ENCODE data around the gene HRCT1.
A peak's percentile ranks its signal among the peaks of the same experiment; 100 is the strongest.
"Not testable (repeated sequence)": the region's sequence is repeated elsewhere in the genome, so short reads cannot be mapped to it uniquely, and the experiment has no call there.

HRCT1 gene

DNA sequence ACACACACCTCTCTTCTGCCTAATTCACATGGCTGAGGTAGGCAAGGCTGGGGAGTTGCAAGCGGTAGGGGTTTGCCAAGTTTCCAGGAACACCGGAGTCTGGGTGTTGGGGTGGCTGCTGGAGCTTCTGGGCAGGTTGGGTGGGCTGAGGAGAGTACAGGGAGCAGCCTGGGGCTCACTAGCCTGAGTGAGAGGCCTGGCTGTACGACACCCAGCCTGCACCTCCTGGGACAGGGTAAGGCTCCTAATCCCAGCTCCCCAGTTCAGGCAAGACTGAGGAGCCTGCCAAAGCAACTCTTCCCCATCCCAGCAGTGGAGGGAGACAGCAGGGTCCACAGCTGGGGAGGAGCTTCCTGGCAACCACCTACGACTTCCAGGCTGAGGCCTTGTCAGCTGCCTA lies 11.3 kb downstream of the HRCT1 start:
- DNase-seq (ENCODE audit: low read depth) = no peak

- DNase-seq (ENCODE audit: low read depth) = no peak
These were observed 12.8 kb downstream of the HRCT1 start for GRCh38 chr9:35918780-35919179.

GRCh38 chr9:35919212-35920008 lies 13.4 kb downstream of the HRCT1 start:
- DNase-seq (ENCODE audit: low read depth) = no peak

GRCh38 chr9:35920051-35920620 lies 14.1 kb downstream of the HRCT1 start:
- DNase-seq (ENCODE audit: low read depth) = no peak

DNA sequence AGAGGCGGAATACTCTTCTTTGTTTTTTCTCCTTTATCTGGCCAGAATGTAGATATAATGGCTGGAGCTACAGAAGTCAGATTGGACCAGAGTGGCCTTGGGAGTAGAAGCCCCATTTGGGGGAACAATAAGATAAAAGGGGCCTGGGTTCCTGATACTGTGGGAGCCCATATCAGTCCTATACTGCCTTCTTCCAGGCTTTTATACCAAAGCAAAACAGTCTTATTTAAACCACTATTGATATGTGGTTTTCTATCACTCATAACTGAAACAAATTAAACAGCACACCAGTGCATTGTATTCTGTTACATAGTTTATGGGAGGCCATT lies 17.6 kb downstream of the HRCT1 start:
- no peak for DNase-seq (ENCODE audit: low read depth)

DNA sequence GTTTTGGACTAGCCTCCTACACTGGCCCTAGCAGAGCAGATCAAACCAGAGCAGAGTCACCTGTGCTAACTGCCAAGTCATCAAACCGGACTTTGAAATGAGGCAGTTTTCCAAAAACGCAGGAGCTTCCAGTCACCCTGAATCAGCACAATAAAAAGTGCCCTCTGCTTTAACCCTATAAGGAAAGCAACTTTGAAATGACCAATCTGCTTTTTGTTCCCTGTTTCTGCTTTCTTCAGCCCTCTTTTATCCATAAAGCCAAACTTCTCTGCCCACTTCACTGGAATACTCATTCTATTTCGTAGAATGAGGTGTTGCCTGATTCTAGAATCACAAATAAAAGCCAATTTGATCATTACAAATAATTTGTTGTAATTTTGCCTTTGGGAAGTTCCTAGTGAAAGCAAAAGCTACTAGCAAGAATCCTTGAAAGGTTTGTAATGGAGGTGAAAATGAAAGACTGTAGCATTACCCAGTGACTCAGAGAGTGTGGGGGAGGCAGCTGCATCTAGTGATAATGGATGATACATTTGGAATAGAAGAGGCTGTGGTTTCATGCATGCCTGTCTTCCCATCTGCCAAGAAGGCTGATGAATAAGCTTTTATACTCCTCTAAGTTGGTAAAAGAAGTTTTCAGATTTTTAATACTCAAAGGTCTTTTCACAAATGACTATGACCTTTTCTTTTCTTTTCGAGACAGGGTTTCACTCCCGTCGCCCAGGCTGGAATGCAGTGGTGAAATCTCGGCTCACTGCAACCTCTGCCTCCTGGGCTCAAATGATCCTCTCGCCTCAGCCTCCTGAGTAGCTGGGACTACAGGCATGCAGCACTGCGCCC lies 18.1 kb downstream of the HRCT1 start:
- peak; percentile 97 for DNase-seq (ENCODE audit: low read depth)

DNA sequence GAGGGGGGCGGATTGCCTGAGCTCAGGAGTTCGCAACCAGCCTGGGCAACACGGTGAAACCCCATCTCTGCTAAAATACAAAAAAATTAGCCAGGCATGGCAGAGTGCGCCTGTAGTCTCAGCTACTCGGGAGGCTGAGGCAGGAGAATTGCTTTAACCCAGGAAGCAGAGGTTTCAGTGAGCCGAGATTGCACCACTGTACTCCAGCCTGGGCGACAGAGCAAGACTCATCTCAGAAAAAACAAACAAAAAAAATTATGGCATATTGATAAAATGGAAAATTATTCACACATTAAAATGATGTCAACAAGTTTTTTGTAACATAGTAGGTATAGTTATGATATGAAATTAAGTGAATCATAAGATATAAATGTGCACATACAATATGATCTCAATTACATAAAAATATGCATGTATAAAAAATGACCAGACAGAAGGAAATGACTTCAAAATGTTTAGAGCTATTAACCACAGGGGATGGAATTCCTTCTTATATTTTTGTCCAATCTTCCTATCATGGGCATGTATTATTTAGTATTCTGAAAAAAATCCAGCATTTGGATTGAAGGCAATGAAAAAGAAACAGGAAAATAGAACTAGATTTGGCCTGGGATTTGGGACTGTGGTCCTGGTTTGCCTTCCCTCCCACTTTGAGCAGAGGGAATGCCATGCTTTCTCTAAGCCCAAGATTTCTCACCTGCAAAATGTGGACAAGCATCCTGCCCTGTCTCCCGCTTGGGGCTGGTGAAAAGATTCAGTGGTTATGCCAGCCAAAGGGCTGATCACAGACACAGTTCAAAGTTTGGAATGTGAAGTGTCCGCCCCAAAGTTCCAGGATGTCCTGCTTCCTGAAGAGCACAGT lies 22.8 kb downstream of the HRCT1 start:
- DNase-seq (ENCODE audit: low read depth) = no peak

DNA sequence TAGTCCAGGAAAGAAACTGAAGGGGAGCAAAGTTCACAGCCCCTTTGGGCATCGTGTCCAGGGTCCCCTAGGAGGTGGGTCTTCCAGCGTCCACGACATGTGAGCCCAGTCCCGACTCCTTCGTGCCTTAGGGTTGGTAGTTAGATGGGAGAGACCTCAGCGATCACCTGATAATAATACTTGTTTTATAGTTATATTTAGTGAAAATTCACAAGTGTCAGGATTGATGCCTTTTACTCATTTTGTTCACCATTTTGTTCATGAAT lies 23.4 kb downstream of the HRCT1 start:
- DNase-seq (ENCODE audit: low read depth) = no peak

- no peak for DNase-seq (ENCODE audit: low read depth)
These were observed 24.5 kb downstream of the HRCT1 start for GRCh38 chr9:35930521-35930920.

DNA sequence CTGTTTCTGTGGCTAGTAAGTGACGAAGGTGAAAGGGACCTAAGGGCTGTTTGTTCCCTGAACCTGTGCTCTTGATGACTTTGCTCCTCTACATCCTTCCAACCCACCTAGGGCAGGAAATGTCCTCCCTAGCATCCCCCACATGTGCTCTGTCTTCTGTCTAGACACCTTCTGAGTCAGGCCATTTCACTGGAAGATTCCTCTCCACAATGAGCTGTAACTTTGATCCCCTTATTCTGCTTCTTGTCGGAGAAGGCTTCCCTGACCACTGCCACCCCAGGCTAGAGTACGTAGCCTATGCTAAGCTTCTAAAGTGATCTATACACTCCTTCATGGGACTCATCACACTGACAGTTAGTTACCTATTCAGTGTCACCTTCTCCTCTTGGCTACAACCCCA lies 25.0 kb downstream of the HRCT1 start:
- DNase-seq (ENCODE audit: low read depth) = peak; percentile 10

- DNase-seq (ENCODE audit: low read depth) = no peak
These were observed 26.7 kb downstream of the HRCT1 start for GRCh38 chr9:35932735-35933134.

DNA sequence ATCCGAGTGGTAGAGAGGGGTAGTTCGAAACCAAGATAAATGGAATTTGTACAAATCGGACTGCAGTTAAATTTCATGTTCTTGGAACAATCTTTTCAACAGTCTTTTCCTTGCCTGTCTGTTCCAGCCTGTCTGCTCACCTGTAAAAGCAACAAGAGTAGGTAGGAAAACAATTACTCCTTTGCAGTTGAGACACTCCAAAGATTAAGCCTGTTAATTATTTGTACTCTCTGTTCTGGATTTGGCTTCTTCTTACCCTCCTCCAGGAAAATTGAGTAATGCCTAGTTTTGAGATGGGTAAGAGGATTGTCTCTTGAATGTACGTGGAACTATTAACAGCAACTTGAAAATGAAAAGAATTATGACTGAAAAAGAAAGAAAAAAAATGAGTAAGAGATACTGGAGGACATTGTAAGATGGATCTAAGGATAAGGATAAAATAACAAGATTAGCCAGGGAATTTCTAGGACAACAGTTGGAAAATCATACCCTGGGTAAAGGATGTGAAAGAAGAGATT lies 27.6 kb downstream of the HRCT1 start:
- peak; percentile 18 for DNase-seq (ENCODE audit: low read depth)

DNA sequence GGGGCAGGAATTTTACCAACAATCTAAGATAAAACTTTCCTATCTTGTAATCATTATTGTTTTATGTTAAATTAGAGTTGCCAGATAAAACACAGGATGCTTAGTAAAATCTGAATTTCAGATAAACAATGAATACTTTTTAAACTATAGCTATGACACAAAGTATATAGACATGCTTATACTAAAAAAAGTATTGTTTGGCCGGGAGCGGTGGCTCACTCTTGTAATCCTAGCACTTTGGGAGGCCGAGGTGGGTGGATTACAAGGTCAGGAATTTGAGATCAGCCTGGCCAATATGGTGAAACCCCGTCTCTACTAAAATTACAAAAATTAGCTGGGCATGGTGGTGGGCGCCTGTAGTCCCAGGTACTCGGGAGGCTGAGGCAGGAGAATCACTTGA lies 28.1 kb downstream of the HRCT1 start:
- not testable (repeated sequence) for DNase-seq (ENCODE audit: low read depth)

DNA sequence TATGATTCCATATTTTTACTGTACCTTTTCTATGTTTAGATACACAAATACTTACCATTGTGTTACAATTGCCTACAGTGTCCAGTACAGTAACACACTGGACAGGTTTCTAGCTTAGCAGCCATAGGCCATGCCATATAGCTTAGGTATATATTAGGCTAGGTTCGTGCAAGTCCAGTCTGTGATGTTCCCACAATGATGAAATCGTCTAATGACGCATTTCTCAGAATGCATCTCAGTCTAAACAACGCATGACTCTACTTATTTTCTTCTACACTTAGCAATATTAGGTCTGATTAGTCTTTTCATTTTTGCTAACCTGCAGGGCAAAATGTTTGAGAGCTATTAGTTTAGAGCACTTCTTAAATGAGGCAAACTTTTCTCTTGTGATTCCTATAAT lies 29.3 kb downstream of the HRCT1 start:
- peak; percentile 64 for DNase-seq (ENCODE audit: low read depth)

DNA sequence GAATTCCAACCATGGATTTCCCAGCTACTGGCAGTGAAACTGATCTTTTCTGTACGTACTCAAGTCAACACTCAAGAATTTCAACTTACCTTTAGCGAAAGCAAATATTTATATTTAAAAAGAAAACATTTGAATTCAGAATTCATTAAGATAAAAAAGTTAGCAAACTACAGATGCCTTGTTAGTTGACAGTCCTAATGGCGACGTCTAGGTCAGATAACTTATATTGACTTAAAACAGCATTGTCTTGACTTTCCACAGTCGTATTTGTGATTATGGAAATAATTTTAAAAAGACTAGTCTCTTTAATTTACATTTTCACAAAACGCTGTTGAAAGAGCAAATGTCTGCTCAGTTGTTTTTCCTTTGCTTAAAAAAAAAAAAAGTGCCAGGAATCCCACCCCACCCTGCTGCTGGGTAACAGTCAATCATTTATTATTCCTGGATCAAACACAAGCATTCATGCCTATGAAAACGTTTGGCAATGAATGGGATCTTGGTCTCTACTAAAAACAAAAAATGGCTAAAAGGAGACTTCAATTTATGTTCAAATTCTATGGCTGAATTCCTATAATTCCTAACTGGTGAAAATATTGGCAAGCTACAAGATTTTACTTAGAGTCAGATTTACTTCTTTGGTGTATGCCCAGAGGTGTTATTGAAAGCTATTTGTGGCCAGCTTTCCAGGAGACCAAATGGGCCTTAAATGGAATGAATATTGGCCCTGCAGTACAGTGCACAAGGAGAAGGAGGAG lies 29.9 kb downstream of the HRCT1 start:
- no peak for DNase-seq (ENCODE audit: low read depth)

DNA sequence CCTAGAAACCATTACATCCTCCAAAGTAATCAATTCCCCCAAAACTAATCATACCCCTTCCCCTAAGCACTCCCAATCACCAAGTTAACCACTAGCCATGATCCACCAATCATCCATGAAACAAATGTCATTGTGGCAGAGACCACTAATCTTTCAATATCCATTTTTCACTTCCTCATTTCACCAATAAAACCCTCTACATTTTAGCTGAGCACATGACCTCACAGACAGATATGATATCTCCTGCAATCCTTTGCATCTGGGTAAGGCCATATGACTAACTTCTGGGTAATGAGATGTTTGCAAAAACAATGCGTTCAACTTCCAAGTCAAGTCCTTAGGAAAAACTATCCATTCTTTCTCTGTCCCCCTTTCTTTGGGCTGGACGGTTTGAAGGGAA lies 31.2 kb downstream of the HRCT1 start:
- peak; percentile 75 for DNase-seq (ENCODE audit: low read depth)

- no peak for DNase-seq (ENCODE audit: low read depth)
These were observed 32.7 kb downstream of the HRCT1 start for GRCh38 chr9:35938474-35939356.

DNA sequence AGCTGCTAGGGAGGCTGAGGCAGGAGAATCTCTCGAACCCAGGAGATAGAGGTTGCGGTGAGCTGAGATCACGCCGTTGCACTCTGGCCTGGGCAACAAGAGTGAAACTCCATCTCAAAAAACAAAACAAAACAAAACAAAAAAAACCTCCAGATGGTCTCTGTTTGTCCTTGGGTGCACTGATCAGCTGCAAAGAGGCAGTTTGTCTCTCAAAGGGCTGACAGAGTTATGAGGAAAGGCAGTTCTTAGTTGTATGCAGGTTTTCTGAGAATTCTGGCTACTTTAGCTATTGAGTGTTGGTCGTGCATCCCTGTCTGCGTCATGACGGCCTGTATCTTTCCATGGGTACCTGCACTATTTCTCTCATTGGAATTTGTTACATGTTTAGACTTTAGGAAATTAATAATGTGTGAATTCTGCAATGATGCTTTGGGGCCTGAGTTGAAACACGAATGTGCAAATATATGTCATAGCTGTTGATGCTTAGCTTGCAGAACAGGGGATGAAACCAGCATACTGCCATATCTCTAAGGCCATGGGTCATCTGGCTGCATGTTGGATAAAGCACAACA lies 33.8 kb downstream of the HRCT1 start:
- DNase-seq (ENCODE audit: low read depth) = no peak

DNA sequence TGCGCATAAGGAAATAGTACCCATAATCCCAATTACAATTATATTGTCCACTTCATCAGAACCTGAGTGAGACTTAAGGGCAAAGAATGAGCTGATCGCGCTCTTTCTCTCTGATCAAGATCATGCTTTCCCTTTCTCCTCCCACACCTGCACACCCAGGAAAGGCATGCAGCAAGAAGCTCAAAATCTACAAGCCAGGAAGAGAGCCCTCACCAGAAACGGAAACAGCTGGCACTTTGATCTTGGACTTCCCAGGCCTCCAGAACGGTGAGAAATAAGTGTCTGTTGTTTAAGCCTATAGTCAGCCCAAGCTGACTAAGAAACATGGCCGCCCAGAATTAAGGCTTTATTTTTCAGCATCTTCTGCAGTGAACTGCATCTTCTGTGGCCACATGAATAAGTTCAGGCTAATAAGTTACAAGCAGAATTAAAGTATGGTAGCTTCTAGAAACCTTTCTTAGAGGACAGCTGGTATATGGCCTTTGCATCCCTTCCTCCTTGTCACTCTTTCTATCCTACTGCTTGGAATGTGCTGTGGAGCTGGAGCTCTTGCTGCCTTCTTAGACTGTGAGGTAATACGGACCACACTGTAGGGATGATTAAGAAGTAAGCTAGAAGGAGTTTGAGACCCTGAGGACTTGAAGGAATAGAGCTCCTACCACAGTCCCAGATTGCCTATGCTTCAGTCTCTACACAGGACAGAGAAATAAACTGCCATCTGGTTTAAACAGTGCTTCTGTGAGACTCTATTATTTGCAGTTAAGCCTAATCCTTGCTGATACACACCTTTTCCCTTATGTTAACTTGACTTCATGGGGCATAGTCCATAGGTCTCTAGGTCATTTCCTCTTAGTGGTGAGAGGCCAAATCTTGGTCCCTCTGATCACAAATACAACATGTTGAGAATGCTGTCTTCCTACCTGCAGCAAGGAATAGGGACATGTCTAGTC lies 34.7 kb downstream of the HRCT1 start:
- no peak for DNase-seq (ENCODE audit: low read depth)
